Measurements from ENCODE around the gene ARL16.

DNA sequence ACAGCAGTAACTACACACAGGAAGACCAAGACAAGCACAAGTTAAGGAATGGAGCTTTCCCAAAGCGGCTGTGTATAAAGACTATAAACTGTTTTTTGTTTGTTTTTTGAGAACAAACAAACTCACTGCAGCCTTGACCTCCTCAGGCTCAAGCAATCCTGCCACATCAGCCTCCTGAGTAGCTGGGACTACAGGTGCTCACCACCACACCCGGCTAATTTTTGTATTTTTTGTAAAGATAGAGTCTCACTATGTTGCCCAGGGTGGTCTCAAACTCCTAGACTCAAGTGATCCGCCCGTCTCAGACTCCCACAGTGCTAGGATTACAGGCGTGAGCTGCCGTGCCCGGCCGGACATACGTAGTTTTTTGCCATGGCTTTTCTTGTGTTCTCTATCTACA lies 23.2 kb downstream of the ARL16 start:
- TF ChIP-seq, protein P1, sequence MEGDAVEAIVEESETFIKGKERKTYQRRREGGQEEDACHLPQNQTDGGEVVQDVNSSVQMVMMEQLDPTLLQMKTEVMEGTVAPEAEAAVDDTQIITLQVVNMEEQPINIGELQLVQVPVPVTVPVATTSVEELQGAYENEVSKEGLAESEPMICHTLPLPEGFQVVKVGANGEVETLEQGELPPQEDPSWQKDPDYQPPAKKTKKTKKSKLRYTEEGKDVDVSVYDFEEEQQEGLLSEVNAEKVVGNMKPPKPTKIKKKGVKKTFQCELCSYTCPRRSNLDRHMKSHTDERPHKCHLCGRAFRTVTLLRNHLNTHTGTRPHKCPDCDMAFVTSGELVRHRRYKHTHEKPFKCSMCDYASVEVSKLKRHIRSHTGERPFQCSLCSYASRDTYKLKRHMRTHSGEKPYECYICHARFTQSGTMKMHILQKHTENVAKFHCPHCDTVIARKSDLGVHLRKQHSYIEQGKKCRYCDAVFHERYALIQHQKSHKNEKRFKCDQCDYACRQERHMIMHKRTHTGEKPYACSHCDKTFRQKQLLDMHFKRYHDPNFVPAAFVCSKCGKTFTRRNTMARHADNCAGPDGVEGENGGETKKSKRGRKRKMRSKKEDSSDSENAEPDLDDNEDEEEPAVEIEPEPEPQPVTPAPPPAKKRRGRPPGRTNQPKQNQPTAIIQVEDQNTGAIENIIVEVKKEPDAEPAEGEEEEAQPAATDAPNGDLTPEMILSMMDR (conservative IDR thresholded peaks at IDR 0.05; ENCODE audit: low read depth in 2 of 2): no peak
- TF ChIP-seq ZNF114 (CRISPR knock-in tag; IDR thresholded peaks at IDR 0.05) (no peak), EZH2 (IDR thresholded peaks at IDR 0.05; ENCODE audit: low read depth, unreplicated experiment) (no peak), POLR2AphosphoS5 (IDR thresholded peaks at IDR 0.05; ENCODE audit: low read depth) (no peak), JUNB (IDR thresholded peaks at IDR 0.05; ENCODE audit: unreplicated experiment) (no peak), EZH2phosphoT487 (IDR thresholded peaks at IDR 0.05; ENCODE audit: unreplicated experiment) (no peak), NANOG (IDR thresholded peaks at IDR 0.05; ENCODE audit: borderline replicate concordance) (no peak), STAT1 (IDR thresholded peaks at IDR 0.05; ENCODE audit: unreplicated experiment) (no peak), ZNF331 (CRISPR knock-in tag; IDR thresholded peaks at IDR 0.05; ENCODE audit: low read depth) (no peak)
- TF ChIP-seq, protein P2, sequence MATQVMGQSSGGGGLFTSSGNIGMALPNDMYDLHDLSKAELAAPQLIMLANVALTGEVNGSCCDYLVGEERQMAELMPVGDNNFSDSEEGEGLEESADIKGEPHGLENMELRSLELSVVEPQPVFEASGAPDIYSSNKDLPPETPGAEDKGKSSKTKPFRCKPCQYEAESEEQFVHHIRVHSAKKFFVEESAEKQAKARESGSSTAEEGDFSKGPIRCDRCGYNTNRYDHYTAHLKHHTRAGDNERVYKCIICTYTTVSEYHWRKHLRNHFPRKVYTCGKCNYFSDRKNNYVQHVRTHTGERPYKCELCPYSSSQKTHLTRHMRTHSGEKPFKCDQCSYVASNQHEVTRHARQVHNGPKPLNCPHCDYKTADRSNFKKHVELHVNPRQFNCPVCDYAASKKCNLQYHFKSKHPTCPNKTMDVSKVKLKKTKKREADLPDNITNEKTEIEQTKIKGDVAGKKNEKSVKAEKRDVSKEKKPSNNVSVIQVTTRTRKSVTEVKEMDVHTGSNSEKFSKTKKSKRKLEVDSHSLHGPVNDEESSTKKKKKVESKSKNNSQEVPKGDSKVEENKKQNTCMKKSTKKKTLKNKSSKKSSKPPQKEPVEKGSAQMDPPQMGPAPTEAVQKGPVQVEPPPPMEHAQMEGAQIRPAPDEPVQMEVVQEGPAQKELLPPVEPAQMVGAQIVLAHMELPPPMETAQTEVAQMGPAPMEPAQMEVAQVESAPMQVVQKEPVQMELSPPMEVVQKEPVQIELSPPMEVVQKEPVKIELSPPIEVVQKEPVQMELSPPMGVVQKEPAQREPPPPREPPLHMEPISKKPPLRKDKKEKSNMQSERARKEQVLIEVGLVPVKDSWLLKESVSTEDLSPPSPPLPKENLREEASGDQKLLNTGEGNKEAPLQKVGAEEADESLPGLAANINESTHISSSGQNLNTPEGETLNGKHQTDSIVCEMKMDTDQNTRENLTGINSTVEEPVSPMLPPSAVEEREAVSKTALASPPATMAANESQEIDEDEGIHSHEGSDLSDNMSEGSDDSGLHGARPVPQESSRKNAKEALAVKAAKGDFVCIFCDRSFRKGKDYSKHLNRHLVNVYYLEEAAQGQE (IDR thresholded peaks at IDR 0.05; ENCODE audit: unreplicated experiment): no peak
- TF ChIP-seq, protein P3, sequence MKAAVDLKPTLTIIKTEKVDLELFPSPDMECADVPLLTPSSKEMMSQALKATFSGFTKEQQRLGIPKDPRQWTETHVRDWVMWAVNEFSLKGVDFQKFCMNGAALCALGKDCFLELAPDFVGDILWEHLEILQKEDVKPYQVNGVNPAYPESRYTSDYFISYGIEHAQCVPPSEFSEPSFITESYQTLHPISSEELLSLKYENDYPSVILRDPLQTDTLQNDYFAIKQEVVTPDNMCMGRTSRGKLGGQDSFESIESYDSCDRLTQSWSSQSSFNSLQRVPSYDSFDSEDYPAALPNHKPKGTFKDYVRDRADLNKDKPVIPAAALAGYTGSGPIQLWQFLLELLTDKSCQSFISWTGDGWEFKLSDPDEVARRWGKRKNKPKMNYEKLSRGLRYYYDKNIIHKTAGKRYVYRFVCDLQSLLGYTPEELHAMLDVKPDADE (IDR thresholded peaks at IDR 0.05): no peak

All from GM23338 (cell line).